Lower lobe of right lung (tissue), 2 donors: Measurements from ENCODE around the gene PDCD1. TPM values are rescaled to one million over a fixed set of nuclear protein-coding genes. Genes with fewer than 3 reads are reported as not detected.

Source experiments
- ATAC-seq, 2 donors: fragments of 200-7000 bp; cut with Tn5 transposase; one replicate each; pipeline ENCODE4 v1.9.1; 2020 to 2022; ENCODE audit warnings: mild to moderate bottlenecking in 2 of 2, moderate library complexity in 2 of 2
- DNase-seq: peaks from one replicate; pipeline ENCODE4 v3.0.0-alpha.2; 2020
- H3K27ac ChIP-seq: fragments of 200-600 bp; one replicate; pipeline ENCODE4 v1.8.0; 2022
- H3K27me3 ChIP-seq: fragments of 200-600 bp; one replicate; pipeline ENCODE4 v1.8.0; 2022; ENCODE audit warnings: low read depth
- H3K36me3 ChIP-seq: fragments of 200-600 bp; one replicate; pipeline ENCODE4 v1.8.0; 2022; ENCODE audit warnings: mild to moderate bottlenecking
- H3K4me1 ChIP-seq: fragments of 200-600 bp; one replicate; pipeline ENCODE4 v1.8.0; 2022
- H3K4me3 ChIP-seq: fragments of 200-600 bp; one replicate; pipeline ENCODE4 v1.8.0; 2022; ENCODE audit warnings: mild to moderate bottlenecking
- H3K9me3 ChIP-seq: fragments of 200-600 bp; one replicate; pipeline ENCODE4 v1.8.0; 2022
- CTCF ChIP-seq: fragments of 200-600 bp; IDR thresholded peaks from one replicate; pipeline ENCODE4 v1.8.0; 2022; ENCODE audit warnings: antibody characterized with exemption, mild to moderate bottlenecking
- intact Hi-C: fragments of 100-400 bp; cut with DNase I; formaldehyde crosslinking; loops from one replicate; pipeline ENCODE4 v1.11.0; 2022
- total RNA-seq: library from RNA; stranded (reverse); fragmentation: NEBNext Ultra II Directional; extraction: Animal tissue kit (Norgen Biotek cat#: 25700); gene quantifications from one replicate; pipeline ENCODE4 v1.2.1, GENCODE V29; 2021
- donor health status: DM: no; HTN: yes; CAD: no; lungs with severe emphysema.

PDCD1 gene
- total RNA-seq, 1 donor from 2014 or later = 1.4 TPM

GRCh38 chr2:241814643-241815476 is 43.8 kb downstream of the PDCD1 start:
- Histone ChIP-seq H3K9me3 (no peaks in the 10 kb centered on the region), H3K27me3 (peaks cover 24% of the 10 kb centered on the region), H3K4me1 (peaks cover 8% of the 10 kb centered on the region), H3K27ac (no peak overlapping the region), H3K4me3 (no peak overlapping the region), H3K36me3 (no peaks in the 10 kb centered on the region)
- intact Hi-C loops = no loop called here
- peak; percentile 44 for DNase-seq
- no peak for TF ChIP-seq CTCF
- no peak for ATAC-seq

DNA sequence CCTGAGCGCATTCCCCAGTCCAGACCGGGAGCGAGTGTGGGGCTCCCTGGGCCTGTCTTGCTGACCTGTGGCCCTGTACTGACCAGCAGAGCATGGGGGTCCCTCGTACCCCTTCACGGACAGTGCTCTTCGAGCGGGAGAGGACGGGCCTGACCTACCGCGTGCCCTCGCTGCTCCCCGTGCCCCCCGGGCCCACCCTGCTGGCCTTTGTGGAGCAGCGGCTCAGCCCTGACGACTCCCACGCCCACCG is 44.4 kb downstream of the PDCD1 start:
- no peak for DNase-seq
- no peak for TF ChIP-seq CTCF
- no peaks in the 10 kb centered on the region for H3K9me3 ChIP-seq
- H3K4me3 ChIP-seq = no peak overlapping the region
- no peaks in the 10 kb centered on the region for H3K36me3 ChIP-seq
- intact Hi-C loops = no loop called here
- H3K4me1 ChIP-seq = peaks cover 8% of the 10 kb centered on the region
- peaks cover 24% of the 10 kb centered on the region for H3K27me3 ChIP-seq
- no peak for ATAC-seq
- no peak overlapping the region for H3K27ac ChIP-seq

DNA sequence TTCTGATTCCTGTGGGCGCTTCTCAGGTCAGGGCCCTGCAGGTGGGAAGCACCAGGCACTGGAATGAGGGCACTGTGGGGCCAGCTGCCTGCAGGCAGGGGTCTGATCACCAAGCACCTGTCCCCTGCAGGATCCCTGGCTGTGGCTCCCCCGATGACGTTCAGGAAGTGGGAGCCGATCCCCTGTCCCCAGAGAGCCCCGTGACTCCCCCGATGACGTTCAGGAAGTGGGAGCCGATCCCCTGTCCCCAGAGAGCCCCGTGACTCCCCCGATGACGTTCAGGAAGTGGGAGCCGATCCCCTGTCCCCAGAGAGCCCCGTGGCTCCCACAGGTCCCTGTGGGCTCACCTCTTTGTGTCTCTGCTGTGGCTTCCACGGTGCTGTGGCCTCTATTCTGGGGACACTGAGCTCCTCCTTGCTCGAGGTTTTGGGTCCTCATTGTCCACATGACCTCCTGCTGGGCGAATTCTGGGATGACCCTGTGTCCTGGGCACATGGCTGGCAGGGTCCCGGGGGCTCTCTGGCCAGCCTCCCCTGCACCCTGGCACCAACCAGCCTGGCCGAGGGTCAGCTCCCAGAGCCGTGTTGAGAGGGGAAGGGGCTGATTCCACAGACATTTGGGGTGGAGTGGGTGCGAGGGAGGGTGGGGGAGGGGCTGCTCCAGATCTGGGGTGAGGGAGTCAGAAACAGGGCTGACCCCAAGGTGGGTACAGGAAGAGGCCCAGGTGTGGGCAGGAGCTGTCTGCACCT is 44.9 kb downstream of the PDCD1 start:
- ATAC-seq = peak in 1 of 2 donors; percentile 50
- H3K27me3 ChIP-seq = peaks cover 24% of the 10 kb centered on the region

DNA sequence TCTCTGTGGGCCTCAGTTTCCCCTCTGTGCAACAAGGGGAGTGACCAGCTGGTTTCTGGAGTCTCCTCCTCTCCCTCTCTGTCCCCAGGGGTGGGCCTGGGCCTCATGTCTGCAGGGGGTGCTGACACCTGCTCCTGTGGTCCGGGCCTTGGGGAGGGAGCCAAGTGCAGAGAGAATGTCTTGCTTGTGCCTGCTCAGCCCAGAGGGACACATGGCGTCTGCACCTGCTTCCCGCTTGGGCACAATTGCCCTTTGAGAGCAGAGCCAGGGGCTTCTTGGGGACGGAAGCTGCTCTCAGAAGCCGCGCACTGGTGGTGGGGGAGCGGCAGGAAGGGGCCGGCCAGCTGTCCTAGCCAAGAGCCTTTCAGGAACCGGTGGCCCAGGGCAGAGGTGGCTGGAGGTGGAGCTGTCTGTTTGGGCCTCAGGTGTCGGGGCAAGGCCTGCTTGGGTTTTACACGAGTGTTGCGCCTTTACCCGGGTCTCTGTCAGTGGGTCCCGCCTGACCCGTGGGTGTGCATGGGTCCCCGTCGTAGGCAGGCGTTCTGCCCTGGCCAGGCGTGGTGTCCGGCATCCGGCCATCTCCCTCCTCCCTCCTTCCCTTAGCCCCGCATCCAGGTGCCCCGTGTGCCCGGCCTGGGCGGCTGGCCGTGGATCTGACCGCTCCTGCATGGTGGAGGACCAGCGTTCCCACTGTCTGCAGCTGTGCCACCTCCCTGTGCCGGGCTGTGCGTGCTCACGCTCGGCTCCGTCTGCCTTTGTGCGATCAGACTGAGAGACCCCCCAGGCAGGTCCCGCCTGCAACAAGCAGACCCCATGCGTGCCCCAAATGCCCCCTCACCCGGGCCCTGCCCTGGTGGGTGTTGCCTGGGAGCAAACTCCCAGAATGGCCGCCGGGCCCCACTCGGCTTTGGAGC is 45.7 kb downstream of the PDCD1 start:
- no peak for TF ChIP-seq CTCF
- Histone ChIP-seq H3K27ac (no peak overlapping the region), H3K4me3 (no peak overlapping the region), H3K9me3 (no peaks in the 10 kb centered on the region), H3K36me3 (no peaks in the 10 kb centered on the region), H3K4me1 (peaks cover 8% of the 10 kb centered on the region), H3K27me3 (peaks cover 24% of the 10 kb centered on the region)
- DNase-seq = no peak
- no peak for ATAC-seq
- intact Hi-C loops = no loop called here

More for the DNA sequence above, 44.9 kb downstream of the PDCD1 start:
- no peaks in the 10 kb centered on the region for H3K36me3 ChIP-seq
- H3K9me3 ChIP-seq = no peaks in the 10 kb centered on the region
- intact Hi-C loops = no loop called here
- TF ChIP-seq CTCF = no peak
- no peak for DNase-seq
- H3K4me1 ChIP-seq = peaks cover 8% of the 10 kb centered on the region
- no peak overlapping the region for H3K4me3 ChIP-seq
- no peak overlapping the region for H3K27ac ChIP-seq

- no peaks in the 10 kb centered on the region for H3K9me3 ChIP-seq
- intact Hi-C loops = no loop called here
- peaks cover 24% of the 10 kb centered on the region for H3K27me3 ChIP-seq
- no peaks in the 10 kb centered on the region for H3K36me3 ChIP-seq
- H3K27ac ChIP-seq = no peak overlapping the region
- ATAC-seq (no peak), DNase-seq (no peak)
- peaks cover 3% of the 10 kb centered on the region for H3K4me1 ChIP-seq
- TF ChIP-seq CTCF = no peak
- no peak overlapping the region for H3K4me3 ChIP-seq
Measured at GRCh38 chr2:241811952-241812729, 46.6 kb downstream of the PDCD1 start.
